HG03280 (cell line): ENCODE measurements around the gene RXFP1.

Source experiments
- ATAC-seq: cut with Tn5 transposase; IDR thresholded peaks from one replicate; pipeline ENCODE4 v1.9.1; 2021; ENCODE audit warnings: mild to moderate bottlenecking, moderate library complexity; ENCODE audit not compliant: unreplicated experiment

Gene RXFP1

DNA sequence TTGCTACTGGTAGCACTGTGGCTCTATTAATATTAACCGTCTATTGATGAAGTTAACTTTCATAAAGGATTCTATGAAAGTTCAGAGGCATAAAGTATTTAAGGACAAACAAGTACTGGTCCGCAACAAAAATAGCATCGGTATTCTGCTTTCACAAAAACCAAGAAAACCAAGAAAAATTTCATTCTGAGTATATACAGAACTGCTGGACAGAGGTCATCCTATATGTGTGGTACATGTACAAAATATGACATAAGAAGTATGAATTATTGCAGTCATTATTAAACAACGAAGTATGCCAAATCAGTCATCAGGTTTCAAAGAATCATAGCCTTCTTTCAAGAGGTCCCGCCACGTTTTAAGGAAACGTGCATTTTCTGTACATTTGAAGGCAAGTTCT is 147.6 kb downstream of the RXFP1 start:
- ATAC-seq: no peak

DNA sequence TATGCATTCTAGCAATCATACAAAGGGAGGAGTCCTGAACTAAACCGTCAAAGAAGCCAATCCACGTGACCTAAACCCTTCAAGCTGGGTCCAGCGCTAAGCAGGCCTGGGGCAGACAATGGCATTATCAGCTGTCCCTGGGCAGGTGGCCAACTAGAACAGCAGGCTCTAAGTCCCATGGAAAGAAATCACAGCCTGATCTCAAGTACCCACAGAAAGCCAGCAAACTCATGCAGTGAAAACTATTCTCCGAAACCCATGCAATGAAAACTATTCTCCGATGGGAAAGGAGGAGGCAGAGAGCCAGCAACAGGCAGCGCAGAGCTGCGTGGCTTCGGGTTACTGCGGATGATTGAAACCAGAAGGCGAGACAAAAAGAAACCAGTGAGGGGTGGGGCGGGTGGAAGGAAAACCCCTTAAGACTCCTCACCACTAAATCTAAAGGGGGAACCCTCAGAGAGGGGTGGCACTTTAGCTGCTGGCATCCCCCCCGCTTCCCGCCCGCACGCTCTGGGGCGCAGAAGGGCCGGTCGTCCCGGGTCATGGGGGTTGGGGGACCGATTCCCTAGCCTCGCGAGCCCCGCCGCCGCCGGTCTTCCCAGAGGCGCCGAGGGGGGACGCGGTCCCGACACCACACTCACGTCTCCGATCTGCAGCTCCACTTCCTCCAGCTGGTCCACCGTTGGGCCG is 149.4 kb downstream of the RXFP1 start:
- ATAC-seq: peak; percentile 18

DNA sequence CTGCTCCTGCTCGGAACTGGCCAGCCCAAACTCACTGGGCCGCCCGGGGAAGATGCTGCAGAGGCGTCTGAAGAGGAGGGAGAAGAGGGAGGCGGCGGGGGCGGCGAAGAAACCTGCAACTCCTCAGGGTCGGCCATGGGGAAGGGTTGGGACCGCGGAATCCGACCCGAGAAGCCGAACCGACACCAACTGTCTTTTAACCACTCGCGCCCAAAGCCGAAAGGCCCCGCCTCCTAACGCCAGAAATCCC is 149.9 kb downstream of the RXFP1 start, which contains the start of gene C4orf46:
Gene C4orf46, minus strand, starts transcription at position 223 of the 250 bp plus-strand sequence. Its CDS starts 86 bp downstream, at position 137.
- ATAC-seq: no peak

DNA sequence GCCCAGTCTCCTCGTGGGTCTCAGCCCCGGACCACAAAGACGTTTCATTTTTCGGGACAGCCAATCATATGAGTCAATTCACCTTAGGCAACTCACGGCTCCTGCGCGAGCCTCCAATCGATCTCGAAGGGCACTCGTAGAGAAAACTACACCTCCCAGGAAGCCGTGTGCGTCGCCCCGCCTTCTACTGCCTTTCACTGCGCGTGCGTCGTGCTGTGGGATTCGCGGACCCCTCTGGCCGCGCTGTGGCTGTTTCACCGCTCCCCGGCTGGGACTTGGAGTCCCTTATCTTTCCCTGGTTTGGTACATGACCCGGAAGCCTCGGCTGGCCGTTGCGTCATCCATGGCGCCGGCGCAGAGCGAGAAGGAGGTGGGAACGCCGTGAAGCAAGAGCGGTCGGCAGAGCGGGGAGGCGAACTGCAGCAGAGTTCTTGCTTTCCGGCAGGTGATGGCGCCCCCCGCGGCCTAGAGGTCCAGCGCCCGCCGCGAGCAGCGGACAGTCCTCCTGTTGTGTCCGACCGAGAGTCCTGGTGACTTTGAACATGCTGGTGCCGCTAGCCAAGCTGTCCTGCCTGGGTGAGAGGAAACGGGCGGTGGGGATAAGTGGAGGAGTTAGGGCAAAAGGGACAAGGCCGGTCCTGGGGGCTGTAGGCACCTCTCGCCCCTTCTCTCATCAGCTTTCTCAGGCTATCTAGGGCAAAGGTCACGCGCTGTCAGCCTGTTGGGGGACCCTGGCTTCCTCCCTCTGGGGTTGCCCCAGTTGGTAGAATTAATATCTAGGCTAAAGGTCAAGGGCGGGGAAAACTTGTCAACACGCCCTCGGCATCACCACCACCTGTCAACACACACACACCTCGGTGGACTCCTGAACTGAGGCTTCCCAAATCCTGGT is 150.5 kb downstream of the RXFP1 start, which contains the start of gene ETFDH:
Gene ETFDH, plus strand, starts transcription at position 382 of the 892 bp plus-strand sequence. Its CDS starts 161 bp downstream, at position 543.
- peak; percentile 85 for ATAC-seq

DNA sequence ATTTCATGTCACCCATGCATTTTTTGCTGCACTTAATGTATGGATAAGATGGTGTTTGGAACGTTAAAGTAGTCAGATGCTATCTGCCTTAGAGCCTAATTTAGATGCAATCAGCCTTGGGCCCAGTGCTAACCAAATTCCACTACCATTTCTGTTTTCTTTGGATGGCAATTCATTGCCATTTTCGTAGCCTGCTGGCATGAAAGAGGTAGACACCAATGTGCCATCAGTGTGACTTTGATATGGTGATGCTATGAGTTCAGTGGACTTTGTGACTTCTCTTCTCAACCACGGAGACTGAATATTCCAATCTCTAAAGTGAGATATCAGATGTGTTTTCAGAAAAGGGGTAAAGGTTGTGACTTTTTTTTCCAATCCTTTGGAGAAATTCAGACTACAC is 152.0 kb downstream of the RXFP1 start:
- no peak for ATAC-seq

GRCh38 chr4:158676076-158676475 is 154.4 kb downstream of the RXFP1 start:
- no peak for ATAC-seq

GRCh38 chr4:158678767-158679166 is 157.1 kb downstream of the RXFP1 start:
- ATAC-seq: no peak

DNA sequence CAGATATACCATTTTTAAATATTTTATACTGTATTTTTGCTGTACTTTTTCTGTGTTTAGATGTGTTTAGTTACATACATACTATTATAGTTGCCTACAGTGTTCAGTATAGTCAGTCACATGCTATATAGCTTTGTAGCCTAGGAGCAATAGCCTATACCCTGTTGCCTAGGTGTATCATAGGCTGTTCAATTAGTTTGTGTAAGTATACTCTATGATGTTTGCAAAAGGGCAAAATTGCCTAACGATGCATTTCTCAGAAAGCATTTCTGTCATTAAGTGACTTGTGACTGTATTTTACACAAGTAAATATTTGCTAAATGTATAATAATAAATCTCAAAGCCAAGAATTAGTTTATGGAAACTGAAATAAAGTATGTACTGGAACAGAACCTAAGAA is 159.9 kb downstream of the RXFP1 start:
- no peak for ATAC-seq

DNA sequence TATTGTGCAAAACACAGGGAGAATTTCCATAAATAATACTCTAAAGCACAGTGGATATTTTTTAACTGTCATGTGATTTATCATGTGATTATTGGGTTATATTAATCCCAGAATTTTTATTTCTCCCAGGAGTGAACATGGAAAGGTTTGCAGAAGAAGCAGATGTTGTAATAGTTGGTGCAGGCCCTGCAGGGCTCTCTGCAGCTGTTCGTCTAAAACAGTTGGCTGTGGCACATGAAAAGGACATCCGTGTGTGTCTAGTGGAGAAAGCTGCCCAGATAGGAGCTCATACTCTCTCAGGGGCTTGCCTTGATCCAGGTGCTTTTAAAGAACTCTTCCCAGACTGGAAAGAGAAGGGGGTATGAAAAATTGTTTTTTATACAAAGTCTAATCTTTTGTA is 160.4 kb downstream of the RXFP1 start:
- ATAC-seq: no peak

- ATAC-seq: no peak
Measured at GRCh38 chr4:158688813-158689212, 167.1 kb downstream of the RXFP1 start.
